K562 (cell line): ENCODE data around the gene FOXJ3. TPM values are rescaled to one million over a fixed set of nuclear protein-coding genes. Genes with fewer than 3 reads are reported as not detected.

Experiments
- CHD1 ChIP-seq: fragments of 200-600 bp; sonication (generic); IDR thresholded peaks from one replicate; pipeline ENCODE4 v1.6.1; 2012; ENCODE audit warnings: mild to moderate bottlenecking, moderate library complexity, low read length, inconsistent platforms
- CHD7 ChIP-seq: fragments of 200-600 bp; sonication (generic); IDR thresholded peaks from one replicate; pipeline ENCODE4 v1.6.1; 2012; ENCODE audit warnings: mild to moderate bottlenecking, low read depth, low read length, inconsistent platforms
- CREB5 ChIP-seq: fragments of 250-450 bp; sonication (Bioruptor Pico); IDR thresholded peaks from 2 replicates; pipeline ENCODE4 v1.5.0; 2020; ENCODE audit warnings: mild to moderate bottlenecking
- DIDO1 ChIP-seq: fragments of 450-650 bp; IDR thresholded peaks from 2 replicates; pipeline ENCODE4 v1.6.1; 2016; ENCODE audit warnings: low read depth, missing biosample characterization, missing genetic modification characterization
- FOXO4 ChIP-seq: fragments of 450-650 bp; formaldehyde crosslinking; IDR thresholded peaks from 2 replicates; pipeline ENCODE4 v1.4.0; 2020; ENCODE audit warnings: mild to moderate bottlenecking, moderate library complexity
- HDAC1 ChIP-seq, 2 experiments: fragments of 450-650 bp; IDR thresholded peaks; 2 replicates each; pipeline ENCODE4 v1.6.1; 2016 to 2017; ENCODE audit warnings: inconsistent platforms in 1 of 2, mild to moderate bottlenecking in 1 of 2, moderate library complexity in 1 of 2
- HNRNPH1 ChIP-seq: fragments of 200-400 bp; formaldehyde crosslinking; optimal IDR thresholded peaks from 2 replicates; pipeline ENCODE3; 2017; ENCODE audit warnings: low read depth, mild to moderate bottlenecking, low read length, moderate library complexity
- KAT2B ChIP-seq: IDR thresholded peaks from one replicate; pipeline ENCODE4 v1.6.1; 2012; ENCODE audit warnings: low read depth, mild to moderate bottlenecking, control low read depth, inconsistent platforms, low read length, moderate library complexity
- MBD2 ChIP-seq: sonication (generic); IDR thresholded peaks from 2 replicates; pipeline ENCODE4 v1.6.1; 2016; ENCODE audit warnings: low read depth, borderline replicate concordance
- TFAM ChIP-seq: fragments of 250-450 bp; sonication (Bioruptor Pico); conservative IDR thresholded peaks from 2 replicates; pipeline ENCODE4 v1.5.0; 2021; ENCODE audit warnings: mild to moderate bottlenecking, moderate library complexity
- polyA plus RNA-seq, 8 experiments: library from polyadenylated mRNA; depleted of rRNA in 4 of 8; stranded (reverse) in 5 of 8; unstranded in 3 of 8; fragments of >200 nt; fragmentation: Nextera tagmentation in 2 of 8; fragmentation: Illumina TruSeq in 1 of 8; extraction: Ambion mirVana in 2 of 8; extraction: Trizol in 1 of 8; gene quantifications; 2 replicates each; pipeline versions ENCODE4 v1.2.1 to v1.2.3, GENCODE V29; 2011 to 2014; ENCODE audit warnings: inconsistent platforms in 1 of 8, missing spikeins in 1 of 8
- total RNA-seq, 7 experiments: library from RNA; depleted of rRNA in 6 of 7; stranded (reverse); fragments of >200 nt in 6 of 7; fragmentation: Illumina TruSeq in 2 of 7; extraction: Trizol in 2 of 7; gene quantifications; 2 replicates each; pipeline versions ENCODE4 v1.2.1 to v1.2.3, GENCODE V29; 2011 to 2021; ENCODE audit warnings: low replicate concordance in 1 of 7

Gene FOXJ3
- total and polyA plus RNA-seq, 9 of the 15 experiments (the other 6 are each of a cell fraction or from before 2014, with no cell fraction given), result 8.7 to 35.3 (median 23.4) TPM

- TF ChIP-seq CREB5 (no peak), CHD1 (no peak), MBD2 (no peak), CHD7 (no peak), HNRNPH1 (no peak), HDAC1 (IDR thresholded peaks at IDR 0.05) (no peak), KAT2B (no peak), TFAM (CRISPR knock-in tag) (no peak), FOXO4 (CRISPR knock-in tag) (no peak), DIDO1 (no peak)
These were observed 123.8 kb downstream of the FOXJ3 start (continued) for GRCh38 chr1:42211224-42211623.
